HFF-Myc (cell line): ENCODE data around the gene MTCL1.

ENCODE experiments used
- DNase-seq: peaks from one replicate; pipeline ENCODE4 v3.0.0-alpha.2; 2011; ENCODE audit warnings: low read depth; ENCODE audit errors: extremely low read depth
- H3K4me3 ChIP-seq: replicated peaks from 2 replicates; pipeline ENCODE4 v1.5.1; 2011; ENCODE audit warnings: low read depth, mild to moderate bottlenecking, control low read depth, low read length
- CTCF ChIP-seq: IDR thresholded peaks from 2 replicates; pipeline ENCODE4 v1.5.1; 2012; ENCODE audit warnings: mild to moderate bottlenecking, low read depth, low read length, control low read depth; ENCODE audit errors: missing control alignments

Gene MTCL1

GRCh38 chr18:8806100-8806797 is 100.9 kb downstream of the MTCL1 start:
- no peak overlapping the region for H3K4me3 ChIP-seq
- no peak for TF ChIP-seq CTCF
- DNase-seq, result no peak

- no peak for TF ChIP-seq CTCF
- no peak overlapping the region for H3K4me3 ChIP-seq
Observed at GRCh38 chr18:8806798-8807487, 101.6 kb downstream of the MTCL1 start.

GRCh38 chr18:8807488-8807805 is 102.1 kb downstream of the MTCL1 start:
- no peak overlapping the region for H3K4me3 ChIP-seq
- DNase-seq, result no peak
- TF ChIP-seq CTCF, result no peak

More at GRCh38 chr18:8806798-8807487, 101.6 kb downstream of the MTCL1 start:
- DNase-seq, result no peak

GRCh38 chr18:8808001-8808400 is 102.6 kb downstream of the MTCL1 start:
- no peak overlapping the region for H3K4me3 ChIP-seq
- DNase-seq, result no peak
- no peak for TF ChIP-seq CTCF

- no peak for DNase-seq
- no peak for TF ChIP-seq CTCF
- H3K4me3 ChIP-seq, result no peak overlapping the region
Observed at GRCh38 chr18:8809514-8809913, 104.2 kb downstream of the MTCL1 start.

- no peak for DNase-seq
- no peak for TF ChIP-seq CTCF
- no peak overlapping the region for H3K4me3 ChIP-seq
Observed at GRCh38 chr18:8810157-8810556, 104.8 kb downstream of the MTCL1 start.

GRCh38 chr18:8811115-8811514 is 105.8 kb downstream of the MTCL1 start:
- DNase-seq, result no peak
- no peak overlapping the region for H3K4me3 ChIP-seq
- TF ChIP-seq CTCF, result no peak
